OCI-LY1 (cell line): ENCODE data around the gene ANO4.

Experiments used
- H2AFZ ChIP-seq: fragments of 200-600 bp; sonication (generic), shearing (Covaris generic); 2 replicates; pipeline ENCODE4 v1.6.0; 2014; ENCODE audit warnings: antibody characterized with exemption, mild to moderate bottlenecking, low read length
- H3F3A ChIP-seq: fragments of 200-600 bp; sonication (generic), shearing (Covaris generic); 2 replicates; pipeline ENCODE4 v1.6.0; 2014; ENCODE audit warnings: mild to moderate bottlenecking, antibody characterized with exemption, low read length, moderate library complexity; ENCODE audit not compliant: insufficient read depth
- H3K27ac ChIP-seq: fragments of 200-600 bp; sonication (generic); 2 replicates; pipeline ENCODE4 v1.5.1; 2014; ENCODE audit warnings: low read length, mixed run types, mild to moderate bottlenecking, low read depth; ENCODE audit not compliant: poor library complexity, severe bottlenecking
- H3K27me3 ChIP-seq: fragments of 200-600 bp; sonication (generic); 2 replicates; pipeline ENCODE4 v1.6.0; 2014; ENCODE audit warnings: antibody characterized with exemption, mild to moderate bottlenecking, low read length, moderate library complexity; ENCODE audit not compliant: insufficient read depth
- H3K36me3 ChIP-seq: fragments of 200-600 bp; sonication (generic); 2 replicates; pipeline ENCODE4 v1.6.1; 2014; ENCODE audit warnings: mild to moderate bottlenecking, antibody characterized with exemption, low read length, moderate library complexity, mixed read lengths; ENCODE audit not compliant: insufficient read depth
- H3K4me1 ChIP-seq: fragments of 200-600 bp; sonication (generic); 2 replicates; pipeline ENCODE4 v1.5.1; 2014; ENCODE audit warnings: mild to moderate bottlenecking, low read length, moderate library complexity; ENCODE audit not compliant: insufficient read depth, severe bottlenecking
- H3K4me2 ChIP-seq: fragments of 200-600 bp; sonication (generic), shearing (Covaris generic); 2 replicates; pipeline ENCODE4 v1.6.1; 2014; ENCODE audit warnings: low read length
- H3K4me3 ChIP-seq: fragments of 200-600 bp; sonication (generic); 2 replicates; pipeline ENCODE4 v1.5.1; 2014; ENCODE audit warnings: low read length, low read depth, mild to moderate bottlenecking, mixed read lengths; ENCODE audit not compliant: poor library complexity, severe bottlenecking
- H3K79me2 ChIP-seq: fragments of 200-600 bp; shearing (Covaris generic); 2 replicates; pipeline ENCODE4 v1.6.1; 2016; ENCODE audit warnings: mixed run types, low read length, mixed read lengths; ENCODE audit not compliant: insufficient read depth
- H3K9ac ChIP-seq: fragments of 200-600 bp; sonication (generic), shearing (Covaris generic); 2 replicates; pipeline ENCODE4 v1.6.1; 2014; ENCODE audit warnings: mild to moderate bottlenecking, low read length, mixed read lengths
- H3K9me2 ChIP-seq: fragments of 200-600 bp; sonication (generic), shearing (Covaris generic); 2 replicates; pipeline ENCODE4 v1.6.1; 2014; ENCODE audit warnings: low read depth, mild to moderate bottlenecking, low read length, mixed read lengths
- H3K9me3 ChIP-seq: fragments of 200-600 bp; shearing (Covaris generic); 2 replicates; pipeline ENCODE4 v1.6.1; 2014; ENCODE audit warnings: low read length, mixed read lengths
- H4K20me1 ChIP-seq: fragments of 200-600 bp; sonication (generic), shearing (Covaris generic); 2 replicates; pipeline ENCODE4 v1.6.0; 2016; ENCODE audit warnings: mild to moderate bottlenecking, low read length; ENCODE audit not compliant: insufficient read depth
- EZH2 ChIP-seq: fragments of 200-600 bp; sonication (generic), shearing (Covaris generic); IDR thresholded peaks from 2 replicates; pipeline ENCODE4 v1.8.0; 2017; ENCODE audit warnings: borderline replicate concordance, mixed run types, mild to moderate bottlenecking, antibody characterized with exemption, low read length, moderate library complexity, mixed read lengths
- TF ChIP-seq, protein P1 (sequence below): fragments of 200-600 bp; sonication (generic), shearing (Covaris generic); IDR thresholded peaks from 2 replicates; pipeline ENCODE4 v1.5.1; 2017; ENCODE audit warnings: mild to moderate bottlenecking, antibody characterized with exemption, low read length, moderate library complexity, mixed read lengths

Gene ANO4

DNA sequence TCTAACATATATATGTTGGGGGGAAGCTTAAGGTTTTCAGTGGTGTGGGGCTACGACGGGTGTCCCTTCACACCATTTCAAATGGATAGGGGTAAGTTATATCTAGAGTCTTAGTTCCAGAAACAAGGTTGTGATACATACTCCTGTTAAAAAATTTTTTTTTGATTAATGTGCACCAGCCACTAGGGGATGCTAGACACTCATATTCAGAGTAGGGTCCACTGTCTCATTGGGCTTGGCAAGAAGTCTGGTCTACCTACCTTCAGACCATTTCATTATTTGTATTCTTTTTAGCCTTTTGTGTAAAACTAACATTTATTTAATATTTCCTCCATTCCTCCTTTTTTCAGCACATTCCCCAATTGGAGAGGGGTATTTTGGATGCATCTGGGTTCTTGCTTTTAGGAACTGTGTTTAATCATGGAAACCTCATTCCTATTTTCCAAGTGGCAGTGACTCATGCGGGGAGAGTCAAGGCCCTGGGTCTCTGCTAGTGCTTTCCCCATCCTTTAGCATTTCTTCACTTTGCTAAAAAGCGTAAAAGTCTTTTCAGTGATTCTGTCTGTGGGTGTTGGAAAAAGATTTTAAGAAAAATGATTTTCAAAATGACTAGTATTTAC lies 33.4 kb downstream of the ANO4 start:
- H3F3A ChIP-seq: no peaks in the 10 kb centered on the region
- H3K4me3 ChIP-seq: no peak overlapping the region
- H3K9me3 ChIP-seq: no peaks in the 10 kb centered on the region
- H2AFZ ChIP-seq: no peak overlapping the region
- no peak for TF ChIP-seq EZH2
- TF ChIP-seq, protein P1, sequence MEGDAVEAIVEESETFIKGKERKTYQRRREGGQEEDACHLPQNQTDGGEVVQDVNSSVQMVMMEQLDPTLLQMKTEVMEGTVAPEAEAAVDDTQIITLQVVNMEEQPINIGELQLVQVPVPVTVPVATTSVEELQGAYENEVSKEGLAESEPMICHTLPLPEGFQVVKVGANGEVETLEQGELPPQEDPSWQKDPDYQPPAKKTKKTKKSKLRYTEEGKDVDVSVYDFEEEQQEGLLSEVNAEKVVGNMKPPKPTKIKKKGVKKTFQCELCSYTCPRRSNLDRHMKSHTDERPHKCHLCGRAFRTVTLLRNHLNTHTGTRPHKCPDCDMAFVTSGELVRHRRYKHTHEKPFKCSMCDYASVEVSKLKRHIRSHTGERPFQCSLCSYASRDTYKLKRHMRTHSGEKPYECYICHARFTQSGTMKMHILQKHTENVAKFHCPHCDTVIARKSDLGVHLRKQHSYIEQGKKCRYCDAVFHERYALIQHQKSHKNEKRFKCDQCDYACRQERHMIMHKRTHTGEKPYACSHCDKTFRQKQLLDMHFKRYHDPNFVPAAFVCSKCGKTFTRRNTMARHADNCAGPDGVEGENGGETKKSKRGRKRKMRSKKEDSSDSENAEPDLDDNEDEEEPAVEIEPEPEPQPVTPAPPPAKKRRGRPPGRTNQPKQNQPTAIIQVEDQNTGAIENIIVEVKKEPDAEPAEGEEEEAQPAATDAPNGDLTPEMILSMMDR: peak; percentile 75
- H3K4me2 ChIP-seq: no peak overlapping the region
- H3K4me1 ChIP-seq: no peaks in the 10 kb centered on the region
- no peaks in the 10 kb centered on the region for H3K36me3 ChIP-seq
- H4K20me1 ChIP-seq: no peaks in the 10 kb centered on the region
- no peak overlapping the region for H3K27ac ChIP-seq
- no peak overlapping the region for H3K9ac ChIP-seq
- no peaks in the 10 kb centered on the region for H3K79me2 ChIP-seq
- H3K9me2 ChIP-seq: no peaks in the 10 kb centered on the region
- no peaks in the 10 kb centered on the region for H3K27me3 ChIP-seq

DNA sequence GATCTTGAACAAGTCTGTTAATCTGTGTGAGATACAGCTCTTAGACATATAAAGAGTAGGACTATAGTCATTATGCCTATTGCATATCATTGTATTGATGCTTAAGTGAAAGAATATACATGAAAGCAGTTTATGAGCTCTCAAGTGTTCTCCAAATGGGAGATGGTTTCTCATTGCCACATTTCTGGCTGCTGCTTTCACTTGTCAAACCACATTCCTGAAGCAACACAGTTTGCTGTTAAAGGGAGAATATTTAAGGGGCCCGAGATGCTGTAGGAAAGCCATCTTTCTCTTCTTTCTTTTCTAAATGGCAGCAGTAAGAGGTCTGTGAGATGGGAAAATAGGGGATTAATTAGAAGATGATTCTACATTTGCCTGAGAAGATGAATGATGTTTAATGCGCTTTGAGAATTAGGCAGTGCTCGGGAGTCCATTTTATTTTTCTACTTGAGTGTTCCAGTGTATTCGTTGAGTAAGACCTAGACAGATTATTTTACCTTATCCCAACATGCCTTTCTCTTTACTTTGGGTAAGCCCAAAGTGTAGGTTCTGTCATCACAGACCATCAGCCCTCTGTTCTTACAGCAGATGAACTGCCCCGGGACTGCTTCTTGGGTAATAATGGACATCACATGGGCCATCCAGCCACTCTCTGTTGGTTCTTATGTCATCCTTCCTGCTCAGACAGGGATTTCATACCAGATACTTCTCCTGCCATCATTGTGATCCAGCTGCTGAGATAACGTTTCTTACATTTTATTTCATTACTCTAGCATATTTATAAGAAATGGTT lies 35.6 kb downstream of the ANO4 start:
- H3K27ac ChIP-seq: no peak overlapping the region
- no peaks in the 10 kb centered on the region for H3K36me3 ChIP-seq
- H3K4me2 ChIP-seq: no peak overlapping the region

DNA sequence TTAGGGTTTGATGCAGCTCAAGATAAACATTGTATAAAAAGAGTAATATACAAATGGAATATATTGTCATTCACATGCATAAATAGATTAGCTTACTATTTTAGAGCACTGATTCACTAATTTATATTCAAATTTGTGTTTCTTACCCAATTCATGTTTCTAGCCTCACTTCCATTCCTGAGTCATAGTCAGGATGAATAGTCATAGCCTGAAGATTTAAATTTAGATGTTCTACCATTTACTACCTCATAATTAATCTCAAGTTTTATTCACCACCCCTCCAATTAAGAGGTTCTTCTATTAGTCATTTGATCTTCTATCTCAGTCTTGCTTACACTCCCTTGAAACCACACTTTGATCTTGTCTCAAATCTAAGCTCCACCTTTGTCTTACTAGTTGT lies 38.7 kb downstream of the ANO4 start:
- H3K79me2 ChIP-seq: no peaks in the 10 kb centered on the region

More for the DNA sequence above, 35.6 kb downstream of the ANO4 start:
- Histone ChIP-seq H3K9me2 (no peaks in the 10 kb centered on the region), H4K20me1 (no peaks in the 10 kb centered on the region), H3K79me2 (no peaks in the 10 kb centered on the region), H3K4me3 (no peak overlapping the region), H3K9ac (no peak overlapping the region), H2AFZ (no peak overlapping the region), H3K27me3 (no peaks in the 10 kb centered on the region), H3K4me1 (no peaks in the 10 kb centered on the region), H3F3A (no peaks in the 10 kb centered on the region), H3K9me3 (no peaks in the 10 kb centered on the region)
- no peak for TF ChIP-seq EZH2
- TF ChIP-seq, protein P1: no peak

More for the DNA sequence above, 38.7 kb downstream of the ANO4 start:
- no peaks in the 10 kb centered on the region for H3F3A ChIP-seq
- H3K4me3 ChIP-seq: no peak overlapping the region
- no peak overlapping the region for H2AFZ ChIP-seq
- H3K9ac ChIP-seq: no peak overlapping the region
- H4K20me1 ChIP-seq: no peaks in the 10 kb centered on the region
- H3K36me3 ChIP-seq: no peaks in the 10 kb centered on the region
- no peak for TF ChIP-seq EZH2
- TF ChIP-seq, protein P1: no peak
- no peak overlapping the region for H3K27ac ChIP-seq
- H3K4me2 ChIP-seq: no peak overlapping the region
- H3K9me3 ChIP-seq: no peaks in the 10 kb centered on the region
- no peaks in the 10 kb centered on the region for H3K9me2 ChIP-seq
- no peaks in the 10 kb centered on the region for H3K4me1 ChIP-seq
- no peaks in the 10 kb centered on the region for H3K27me3 ChIP-seq
